Iris pigment epithelial cell (primary cell): Measurements from ENCODE around the gene JDP2.
A peak's percentile ranks its signal among the peaks of the same experiment; 100 is the strongest.
"Not testable (repeated sequence)": the region's sequence is repeated elsewhere in the genome, so short reads cannot be mapped to it uniquely, and the experiment has no call there.

Experiments
- DNase-seq: peaks from one replicate; pipeline ENCODE4 v3.0.0-alpha.2; 2011; ENCODE audit warnings: low read depth

Gene JDP2, protein sequence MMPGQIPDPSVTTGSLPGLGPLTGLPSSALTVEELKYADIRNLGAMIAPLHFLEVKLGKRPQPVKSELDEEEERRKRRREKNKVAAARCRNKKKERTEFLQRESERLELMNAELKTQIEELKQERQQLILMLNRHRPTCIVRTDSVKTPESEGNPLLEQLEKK

GRCh38 chr14:75427482-75428229, at the start of gene JDP2:
JDP2 (plus strand) TSS chr14:75428022; CDS start chr14:75437921, 9,899 bp downstream.
- peak; percentile 72 for DNase-seq

GRCh38 chr14:75379246-75379929, 48.4 kb upstream of the JDP2 start:
- DNase-seq = no peak

DNA sequence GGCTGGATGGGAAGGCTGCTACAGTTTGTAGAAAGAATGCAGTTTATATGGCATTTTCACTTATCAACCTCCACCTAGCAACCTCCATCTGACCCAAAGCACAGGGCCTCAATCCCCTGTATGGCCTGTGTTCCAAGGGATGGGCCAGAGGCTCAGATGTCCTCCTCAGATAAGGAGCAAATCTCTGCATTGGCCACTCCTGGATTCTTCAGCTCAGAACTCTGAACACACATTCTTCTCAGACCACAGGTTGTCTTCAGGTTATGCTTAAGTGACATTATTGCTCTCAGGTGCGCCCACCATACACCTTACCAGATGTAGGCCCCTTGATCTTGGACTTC, 47.9 kb upstream of the JDP2 start:
- no peak for DNase-seq

GRCh38 chr14:75380656-75381055, 47.2 kb upstream of the JDP2 start:
- no peak for DNase-seq

DNA sequence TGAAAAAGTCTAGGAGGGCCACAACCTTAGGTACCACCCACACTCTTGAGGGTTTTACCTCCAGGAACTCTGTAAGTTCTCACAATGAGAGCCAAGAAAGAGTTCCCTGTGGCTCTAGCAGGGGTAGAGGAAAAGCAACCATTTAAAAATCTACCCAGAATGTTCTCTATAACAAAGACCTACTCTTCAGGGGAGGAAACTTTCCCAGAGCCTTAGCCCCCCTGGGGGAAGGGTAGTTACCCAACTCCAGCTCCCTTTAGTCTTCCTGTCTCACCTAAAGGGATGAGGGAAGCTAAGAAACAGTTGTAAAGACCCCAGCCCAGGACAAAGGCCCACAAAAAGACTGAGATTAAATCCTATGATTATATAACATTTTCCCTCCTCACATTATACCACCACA, 46.2 kb upstream of the JDP2 start:
- no peak for DNase-seq

- DNase-seq = not testable (repeated sequence)
These were observed 44.6 kb upstream of the JDP2 start for GRCh38 chr14:75383219-75383618.

DNA sequence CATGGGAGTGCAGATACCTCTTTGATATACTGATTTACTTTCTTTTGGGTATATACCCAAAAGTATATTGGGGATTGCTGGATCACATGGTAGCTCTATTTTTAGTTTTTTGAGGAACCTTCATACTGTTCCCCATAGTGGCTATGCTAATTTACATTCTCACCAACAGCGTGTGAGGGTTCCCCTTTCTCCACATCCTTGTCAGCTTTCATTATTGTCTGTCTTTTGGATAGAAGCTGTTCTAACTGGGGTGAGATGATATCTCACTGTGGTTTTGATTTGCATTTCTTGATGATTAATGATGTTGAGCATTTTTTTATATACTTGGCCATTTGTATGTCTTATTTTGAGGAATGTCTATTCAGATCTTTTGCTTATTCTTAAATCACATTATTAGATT, 44.1 kb upstream of the JDP2 start:
- DNase-seq = no peak

DNA sequence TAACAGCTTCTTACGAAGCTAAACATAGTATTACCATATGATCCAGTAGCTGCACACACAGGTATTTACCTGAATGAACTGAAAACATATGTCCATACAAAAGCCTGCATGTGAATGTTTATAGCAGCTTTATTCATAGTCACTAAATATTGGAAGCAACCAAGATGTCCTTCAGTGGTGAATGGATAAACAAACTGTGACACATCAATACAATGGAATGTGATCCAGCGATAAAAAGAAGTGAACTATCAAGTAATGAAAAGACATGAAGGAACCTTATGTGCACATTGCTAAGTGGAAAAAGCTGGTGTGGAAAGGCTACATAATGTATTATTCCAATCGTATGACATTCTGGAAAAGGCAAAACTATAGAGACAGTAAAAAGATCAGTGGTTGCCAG, 38.1 kb upstream of the JDP2 start:
- peak; percentile 45 for DNase-seq

- no peak for DNase-seq
These were observed 37.6 kb upstream of the JDP2 start for GRCh38 chr14:75390183-75390582.

DNA sequence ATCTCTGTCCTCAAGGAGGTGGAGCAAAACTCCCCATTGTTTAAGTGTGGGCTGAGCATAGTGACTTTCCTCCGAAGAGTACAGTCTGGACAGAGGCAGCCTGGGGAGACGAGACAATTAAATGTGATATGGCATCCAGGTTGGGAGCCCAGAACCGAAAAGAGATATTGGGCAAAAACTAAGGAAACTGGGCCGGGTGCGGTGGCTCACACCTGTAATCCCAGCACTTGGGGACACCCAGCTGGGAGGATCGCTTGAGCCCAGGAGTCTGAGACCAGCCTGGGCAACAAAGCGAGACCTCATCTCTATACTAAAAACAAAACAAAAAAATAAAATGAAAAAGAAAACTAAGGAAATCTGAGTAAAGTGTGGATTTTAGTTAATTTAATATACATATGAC, 35.9 kb upstream of the JDP2 start:
- DNase-seq = no peak

GRCh38 chr14:75392686-75393641, 34.9 kb upstream of the JDP2 start:
- DNase-seq = no peak

DNA sequence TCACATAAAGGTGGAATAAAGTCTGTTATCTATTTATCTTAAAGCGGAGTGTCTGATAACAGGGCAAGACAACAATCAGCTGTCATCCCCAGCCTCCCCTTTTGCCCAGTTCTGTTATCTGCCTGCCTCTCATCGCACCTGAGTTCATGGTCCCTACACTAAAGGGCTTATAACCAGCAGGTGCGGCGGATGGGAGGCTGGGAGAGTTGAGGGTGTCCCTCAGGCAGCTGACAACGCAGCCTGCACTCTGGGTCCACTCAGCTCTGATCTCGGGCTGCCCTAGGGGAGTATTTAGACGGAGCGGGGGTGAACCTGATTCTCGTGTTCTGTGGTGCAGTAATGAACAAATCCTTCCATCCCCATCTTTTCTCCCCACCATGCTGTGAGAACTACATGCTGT, 34.0 kb upstream of the JDP2 start:
- DNase-seq = no peak

- no peak for DNase-seq
These were observed 32.0 kb upstream of the JDP2 start for GRCh38 chr14:75395862-75396261.

DNA sequence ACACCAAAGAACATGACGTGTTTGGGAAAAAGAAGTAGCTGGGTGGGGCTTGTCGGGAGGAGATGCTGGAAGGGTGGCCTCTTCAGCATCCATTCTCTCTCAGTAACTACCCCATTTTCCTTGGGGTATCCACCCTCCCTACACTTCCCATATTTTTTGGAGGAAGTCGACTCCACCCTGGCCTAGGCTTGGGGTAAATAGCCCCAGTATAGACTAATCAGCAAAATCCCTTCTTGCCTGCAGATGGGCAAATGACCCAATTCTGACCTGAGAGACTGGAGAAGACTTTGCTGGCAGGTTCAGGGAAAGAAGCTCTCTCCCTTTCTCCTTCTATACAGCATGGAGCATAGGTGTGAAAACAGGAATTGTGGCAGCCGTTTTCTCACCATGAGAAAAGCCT, 28.5 kb upstream of the JDP2 start:
- DNase-seq = no peak

GRCh38 chr14:75399843-75400775, 27.7 kb upstream of the JDP2 start:
- no peak for DNase-seq

- peak; percentile 75 for DNase-seq
These were observed 26.5 kb upstream of the JDP2 start for GRCh38 chr14:75401361-75401760.

DNA sequence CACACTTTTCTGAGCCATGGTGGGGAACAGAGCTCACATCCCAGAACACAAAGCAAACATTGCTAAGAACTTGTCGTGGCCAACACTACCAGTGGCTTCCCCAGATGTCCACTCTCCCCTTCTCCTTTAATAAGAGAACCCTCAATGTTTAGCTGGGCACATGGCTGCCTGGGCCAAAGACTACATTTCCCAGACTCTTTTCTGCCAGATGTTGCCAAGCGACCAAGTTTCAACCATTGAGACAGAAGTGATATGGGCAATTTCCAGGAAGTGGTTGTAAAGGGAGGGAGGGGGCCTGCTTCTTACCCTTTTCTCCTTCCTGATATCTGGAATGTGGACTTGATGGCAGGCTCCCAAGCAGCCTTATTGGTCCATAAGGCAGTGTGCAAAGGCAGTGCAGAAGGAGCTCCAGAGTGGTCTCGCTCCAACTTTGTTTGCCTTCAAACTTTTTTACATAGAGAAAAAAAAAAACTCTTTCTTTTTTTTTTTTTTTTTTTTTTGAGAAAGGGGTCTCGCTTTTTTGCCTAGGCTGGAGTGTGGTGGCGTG, 24.9 kb upstream of the JDP2 start:
- DNase-seq = no peak

- no peak for DNase-seq
These were observed 23.0 kb upstream of the JDP2 start for GRCh38 chr14:75404847-75405246.

DNA sequence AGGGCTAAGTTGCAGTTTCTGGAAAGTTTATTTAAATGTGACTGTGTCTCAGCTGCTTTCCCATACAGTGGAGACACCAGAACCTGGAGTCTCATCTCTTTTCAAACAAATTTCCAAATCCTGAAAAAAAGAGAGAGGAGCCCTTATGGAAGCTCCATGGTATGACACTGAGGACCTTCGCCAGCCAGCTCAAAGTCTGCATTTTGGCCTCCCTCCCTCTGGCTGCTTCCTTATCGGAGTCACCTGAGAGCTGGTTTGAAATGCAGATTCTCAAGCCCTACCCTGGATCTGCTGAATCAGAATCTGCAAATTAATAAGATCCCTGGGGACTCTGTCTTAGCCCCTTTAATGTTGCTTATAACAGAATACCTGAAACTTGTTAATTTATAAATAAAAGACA, 21.7 kb upstream of the JDP2 start:
- DNase-seq = no peak

DNA sequence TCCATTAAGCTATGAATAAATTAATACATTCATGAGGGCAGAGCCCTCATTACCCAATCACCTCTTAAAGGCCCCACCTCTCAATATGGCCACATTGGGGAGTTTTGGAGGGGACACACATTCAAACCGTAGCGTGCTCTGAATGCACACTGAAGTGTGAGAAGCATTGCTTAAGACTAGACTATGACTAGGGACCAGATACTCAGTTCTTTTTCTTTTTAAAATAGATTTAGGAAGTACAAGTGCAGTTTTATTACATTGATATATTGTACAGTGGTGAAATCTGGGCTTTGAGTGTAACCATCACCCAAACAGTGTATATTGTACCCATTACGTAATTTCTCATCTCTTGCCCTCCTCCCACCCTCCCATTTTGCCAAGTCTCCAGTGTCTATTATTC, 21.0 kb upstream of the JDP2 start:
- DNase-seq = no peak
